Mucosa of descending colon (tissue), 3 donors: Measurements from ENCODE around the gene ZYG11B. TPM values are rescaled to one million over a fixed set of nuclear protein-coding genes. Genes with fewer than 3 reads are reported as not detected.
"Not testable (repeated sequence)": the region's sequence is repeated elsewhere in the genome, so short reads cannot be mapped to it uniquely, and the experiment has no call there.

ENCODE experiments used
- ATAC-seq: fragments of 200-7000 bp; cut with Tn5 transposase; one replicate; pipeline ENCODE4 v1.9.1; 2020; ENCODE audit warnings: mild to moderate bottlenecking, moderate library complexity
- DNase-seq, 3 donors: peaks; one replicate each; pipeline ENCODE4 v3.0.0-alpha.2; 2020
- H3K36me3 ChIP-seq: fragments of 200-600 bp; one replicate; pipeline ENCODE4 v1.8.0; 2021; ENCODE audit warnings: low read depth, mild to moderate bottlenecking
- H3K4me1 ChIP-seq: fragments of 200-600 bp; one replicate; pipeline ENCODE4 v1.8.0; 2021; ENCODE audit warnings: low read depth, mild to moderate bottlenecking
- H3K4me3 ChIP-seq: fragments of 200-600 bp; one replicate; pipeline ENCODE4 v1.8.0; 2021; ENCODE audit warnings: mild to moderate bottlenecking
- H3K9me3 ChIP-seq: fragments of 200-600 bp; one replicate; pipeline ENCODE4 v1.8.0; 2021; ENCODE audit warnings: mild to moderate bottlenecking
- intact Hi-C, 2 donors: fragments of 100-400 bp; cut with DNase I in 1 of 2; cut with micrococcal nuclease in 1 of 2; formaldehyde crosslinking; loops; one replicate each; pipeline versions ENCODE4 v1.11.0 to v1.11.1; 2022; cut with DNase I, micrococcal nuclease
- total RNA-seq, 3 donors: library from RNA; stranded (reverse); fragmentation: NEBNext Ultra II Directional in 2 of 3; extraction: Animal tissue kit (Norgen Biotek cat#: 25700) in 2 of 3; gene quantifications; one replicate each; pipeline versions ENCODE4 v1.2.1 to v1.2.4, GENCODE V29; 2021 to 2023
- TF ChIP-seq, protein P1 (sequence below): fragments of 200-600 bp; IDR thresholded peaks from one replicate; pipeline ENCODE4 v1.8.0; 2022; ENCODE audit warnings: antibody characterized with exemption, mild to moderate bottlenecking
- donor health status: DM: no; HTN: no; CAD: no; lungs with moderate emphysema.
- donor health status: DM: no; HTN: no; CAD: no.
- donor health status: DM: no; HTN: yes; CAD: no.

ZYG11B gene
- total RNA-seq, 3 donors from 2014 or later = 28.6 to 56.6 (median 35.7) TPM

DNA sequence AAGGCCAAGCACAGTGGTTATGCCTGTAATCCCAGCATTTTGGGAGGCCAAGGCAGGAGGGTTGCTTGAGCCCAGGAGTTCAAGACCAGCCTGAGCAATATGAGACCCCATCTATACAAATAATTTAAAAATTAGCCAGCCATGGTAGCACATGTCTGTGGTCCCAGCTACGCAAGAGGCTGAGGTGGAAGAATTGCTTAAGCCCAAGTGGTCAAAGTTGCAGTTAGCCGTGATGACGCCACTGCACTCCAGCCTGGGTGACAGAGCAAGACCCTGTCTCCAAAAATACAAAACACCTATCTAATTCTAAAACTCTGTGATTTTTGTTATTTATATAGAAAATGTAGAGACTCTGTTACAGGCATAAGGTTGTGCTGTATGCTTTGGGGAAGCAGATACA lies 72.1 kb downstream of the ZYG11B start:
- intact Hi-C loops = no loop called here
- TF ChIP-seq, protein P1, sequence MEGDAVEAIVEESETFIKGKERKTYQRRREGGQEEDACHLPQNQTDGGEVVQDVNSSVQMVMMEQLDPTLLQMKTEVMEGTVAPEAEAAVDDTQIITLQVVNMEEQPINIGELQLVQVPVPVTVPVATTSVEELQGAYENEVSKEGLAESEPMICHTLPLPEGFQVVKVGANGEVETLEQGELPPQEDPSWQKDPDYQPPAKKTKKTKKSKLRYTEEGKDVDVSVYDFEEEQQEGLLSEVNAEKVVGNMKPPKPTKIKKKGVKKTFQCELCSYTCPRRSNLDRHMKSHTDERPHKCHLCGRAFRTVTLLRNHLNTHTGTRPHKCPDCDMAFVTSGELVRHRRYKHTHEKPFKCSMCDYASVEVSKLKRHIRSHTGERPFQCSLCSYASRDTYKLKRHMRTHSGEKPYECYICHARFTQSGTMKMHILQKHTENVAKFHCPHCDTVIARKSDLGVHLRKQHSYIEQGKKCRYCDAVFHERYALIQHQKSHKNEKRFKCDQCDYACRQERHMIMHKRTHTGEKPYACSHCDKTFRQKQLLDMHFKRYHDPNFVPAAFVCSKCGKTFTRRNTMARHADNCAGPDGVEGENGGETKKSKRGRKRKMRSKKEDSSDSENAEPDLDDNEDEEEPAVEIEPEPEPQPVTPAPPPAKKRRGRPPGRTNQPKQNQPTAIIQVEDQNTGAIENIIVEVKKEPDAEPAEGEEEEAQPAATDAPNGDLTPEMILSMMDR = no peak
- no peaks in the 10 kb centered on the region for H3K36me3 ChIP-seq
- no peak overlapping the region for H3K4me3 ChIP-seq
- no peaks in the 10 kb centered on the region for H3K4me1 ChIP-seq
- no peak for DNase-seq
- no peaks in the 10 kb centered on the region for H3K9me3 ChIP-seq
- no peak for ATAC-seq

DNA sequence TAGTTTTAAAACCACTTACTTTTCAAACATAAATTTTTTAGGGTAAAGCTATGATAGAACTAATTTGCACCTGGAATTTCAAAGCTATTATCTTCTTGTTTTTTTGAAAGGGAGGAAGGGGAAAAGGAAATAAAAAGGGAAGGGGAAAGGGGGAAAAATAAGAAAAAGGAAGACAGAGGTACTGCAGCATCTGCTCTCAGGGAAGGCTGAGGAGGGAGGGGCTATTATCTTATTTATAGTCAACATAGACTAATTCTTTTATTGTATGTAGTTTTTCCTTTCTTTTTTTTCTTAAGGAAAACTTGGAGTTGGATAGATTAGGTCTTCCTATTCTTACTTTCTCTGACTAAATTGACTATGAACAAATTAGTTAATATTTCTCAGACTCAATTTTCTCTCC lies 74.8 kb downstream of the ZYG11B start:
- intact Hi-C loops = no loop called here
- H3K4me3 ChIP-seq = no peak overlapping the region
- no peaks in the 10 kb centered on the region for H3K4me1 ChIP-seq
- no peaks in the 10 kb centered on the region for H3K36me3 ChIP-seq
- no peak for DNase-seq
- TF ChIP-seq, protein P1 = no peak
- no peaks in the 10 kb centered on the region for H3K9me3 ChIP-seq
- ATAC-seq = no peak

DNA sequence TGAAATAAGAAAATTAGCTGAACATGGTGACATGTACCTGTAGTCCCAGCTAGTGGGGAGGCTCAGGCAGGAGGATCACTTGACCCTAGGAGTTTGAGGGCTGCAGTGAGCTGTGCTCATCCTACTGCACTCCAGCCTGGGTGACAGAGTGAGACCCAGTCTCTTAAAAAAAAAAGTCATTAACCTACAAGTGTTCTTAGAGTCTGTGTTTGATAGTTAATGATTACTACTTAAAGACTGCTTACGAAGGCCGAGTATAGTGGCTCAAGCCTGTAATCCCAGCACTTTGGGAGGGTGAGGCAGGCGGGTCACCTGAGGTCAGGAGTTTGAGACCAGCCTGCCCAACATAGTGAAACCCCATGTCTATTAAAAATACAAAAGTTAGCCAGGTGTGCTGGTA lies 77.8 kb downstream of the ZYG11B start:
- DNase-seq, H3K4me3 ChIP-seq, H3K4me1 ChIP-seq, ATAC-seq, intact Hi-C loops, H3K36me3 ChIP-seq, H3K9me3 ChIP-seq: not testable (repeated sequence)

DNA sequence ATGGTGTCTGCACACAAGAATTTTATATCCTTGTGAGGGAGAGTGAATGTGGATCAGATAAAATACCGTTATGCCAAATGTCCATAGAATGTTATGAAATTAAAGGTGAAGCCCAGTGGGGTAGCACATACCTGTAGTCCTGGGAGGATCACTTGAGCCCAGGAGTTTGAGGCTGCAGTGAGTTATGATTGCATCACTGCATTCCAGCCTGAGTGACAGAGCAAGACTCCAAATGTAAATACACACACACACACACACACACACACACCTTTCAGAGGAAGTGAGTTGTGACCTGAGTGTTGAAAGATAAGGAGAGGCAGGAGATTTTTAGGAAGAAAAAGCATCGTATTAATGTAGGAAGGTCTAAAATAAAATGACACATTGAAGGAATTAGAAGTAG lies 88.2 kb downstream of the ZYG11B start:
- ATAC-seq (no peak), DNase-seq (no peak)
- H3K4me3 ChIP-seq = no peak overlapping the region
- TF ChIP-seq, protein P1 = no peak
- no peaks in the 10 kb centered on the region for H3K4me1 ChIP-seq
- H3K36me3 ChIP-seq = no peaks in the 10 kb centered on the region
- H3K9me3 ChIP-seq = no peaks in the 10 kb centered on the region
- intact Hi-C loops = no loop called here

DNA sequence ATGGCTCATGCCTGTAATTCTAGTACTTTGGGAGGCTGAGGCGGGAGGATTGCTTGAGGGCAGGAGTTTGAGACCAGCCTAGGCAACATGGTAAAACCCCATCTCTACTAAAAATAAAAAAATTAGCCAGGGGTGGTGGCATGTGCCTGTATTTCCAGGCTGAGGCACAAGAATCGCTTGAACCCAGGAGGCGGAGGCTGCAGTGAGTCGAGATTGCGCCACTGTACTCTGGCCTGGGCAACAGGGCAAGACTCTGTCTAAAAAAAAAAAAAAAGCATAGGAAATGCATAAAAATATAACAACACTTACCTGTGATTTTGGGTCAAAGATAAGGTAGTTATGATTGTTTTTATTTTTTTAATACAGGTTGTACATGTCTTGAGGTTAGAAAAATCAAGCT lies 94.6 kb downstream of the ZYG11B start:
- ATAC-seq, H3K4me1 ChIP-seq, DNase-seq, H3K4me3 ChIP-seq, H3K36me3 ChIP-seq, intact Hi-C loops, H3K9me3 ChIP-seq: not testable (repeated sequence)

DNA sequence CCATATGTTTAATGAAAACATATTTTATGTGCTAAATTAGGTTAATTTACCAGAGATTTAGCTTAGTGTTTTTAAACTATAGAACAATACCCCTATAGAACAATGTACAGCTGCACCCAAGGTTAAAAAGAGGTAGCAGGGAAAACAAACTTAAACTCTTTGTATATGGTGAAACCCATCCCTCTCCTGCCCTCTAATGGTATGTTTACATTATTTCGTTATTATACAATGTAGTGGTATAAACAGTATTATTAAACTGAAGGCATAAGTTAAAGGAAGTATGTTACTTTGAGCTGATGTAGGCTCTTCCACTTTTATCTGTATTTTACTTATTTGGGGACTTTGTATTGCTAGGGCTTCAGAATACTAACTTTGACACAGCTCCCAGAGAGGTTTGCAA lies 99.6 kb downstream of the ZYG11B start:
- Histone ChIP-seq H3K36me3 (no peaks in the 10 kb centered on the region), H3K9me3 (no peaks in the 10 kb centered on the region), H3K4me1 (no peaks in the 10 kb centered on the region), H3K4me3 (no peak overlapping the region)
- no peak for ATAC-seq
- TF ChIP-seq, protein P1 = no peak
- DNase-seq = no peak
- intact Hi-C loops = no loop called here

DNA sequence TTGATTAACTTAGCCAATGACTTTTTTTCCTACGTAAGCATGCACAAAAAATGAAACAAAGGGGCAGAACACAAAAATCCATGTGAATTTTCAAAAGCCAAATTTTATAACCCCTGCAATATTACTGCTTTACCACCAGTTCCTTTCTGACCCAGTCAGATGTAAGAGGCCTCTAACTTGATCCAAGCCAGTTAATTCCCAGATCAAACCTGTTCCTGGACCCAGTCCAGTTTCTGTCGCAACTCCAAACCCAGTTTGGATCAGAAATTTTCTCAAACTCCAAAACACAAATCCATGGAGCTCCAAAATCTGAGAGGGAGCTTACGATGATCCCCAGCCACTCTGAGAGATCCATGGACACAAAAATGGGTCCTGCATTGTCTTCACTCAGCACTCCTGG lies 108.5 kb downstream of the ZYG11B start:
- Histone ChIP-seq H3K4me3 (no peak overlapping the region), H3K36me3 (no peaks in the 10 kb centered on the region), H3K4me1 (no peaks in the 10 kb centered on the region), H3K9me3 (no peaks in the 10 kb centered on the region)
- intact Hi-C loops = no loop called here
- TF ChIP-seq, protein P1 = no peak
- no peak for ATAC-seq
- no peak for DNase-seq
